Choroid plexus epithelial cell (primary cell): ENCODE measurements around the gene SHROOM2.

ENCODE experiments used
- DNase-seq: peaks from one replicate; pipeline ENCODE4 v3.0.0-alpha.2; 2010; ENCODE audit warnings: low read depth
- H3K4me3 ChIP-seq: 2 replicates; pipeline ENCODE4 v1.5.1; 2011; ENCODE audit warnings: low read depth, mild to moderate bottlenecking, control low read depth, low read length, moderate library complexity
- TF ChIP-seq, protein P1 (sequence below): conservative IDR thresholded peaks from 2 replicates; pipeline ENCODE4 v1.5.1; 2011; ENCODE audit warnings: low read depth, mild to moderate bottlenecking, control low read depth, inconsistent platforms, low read length, moderate library complexity

SHROOM2 gene

GRCh38 chrX:9884031-9884779 lies 98.0 kb downstream of the SHROOM2 start:
- no peak overlapping the region for H3K4me3 ChIP-seq
- DNase-seq, result peak; percentile 64
- TF ChIP-seq, protein P1, sequence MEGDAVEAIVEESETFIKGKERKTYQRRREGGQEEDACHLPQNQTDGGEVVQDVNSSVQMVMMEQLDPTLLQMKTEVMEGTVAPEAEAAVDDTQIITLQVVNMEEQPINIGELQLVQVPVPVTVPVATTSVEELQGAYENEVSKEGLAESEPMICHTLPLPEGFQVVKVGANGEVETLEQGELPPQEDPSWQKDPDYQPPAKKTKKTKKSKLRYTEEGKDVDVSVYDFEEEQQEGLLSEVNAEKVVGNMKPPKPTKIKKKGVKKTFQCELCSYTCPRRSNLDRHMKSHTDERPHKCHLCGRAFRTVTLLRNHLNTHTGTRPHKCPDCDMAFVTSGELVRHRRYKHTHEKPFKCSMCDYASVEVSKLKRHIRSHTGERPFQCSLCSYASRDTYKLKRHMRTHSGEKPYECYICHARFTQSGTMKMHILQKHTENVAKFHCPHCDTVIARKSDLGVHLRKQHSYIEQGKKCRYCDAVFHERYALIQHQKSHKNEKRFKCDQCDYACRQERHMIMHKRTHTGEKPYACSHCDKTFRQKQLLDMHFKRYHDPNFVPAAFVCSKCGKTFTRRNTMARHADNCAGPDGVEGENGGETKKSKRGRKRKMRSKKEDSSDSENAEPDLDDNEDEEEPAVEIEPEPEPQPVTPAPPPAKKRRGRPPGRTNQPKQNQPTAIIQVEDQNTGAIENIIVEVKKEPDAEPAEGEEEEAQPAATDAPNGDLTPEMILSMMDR, result no peak

DNA sequence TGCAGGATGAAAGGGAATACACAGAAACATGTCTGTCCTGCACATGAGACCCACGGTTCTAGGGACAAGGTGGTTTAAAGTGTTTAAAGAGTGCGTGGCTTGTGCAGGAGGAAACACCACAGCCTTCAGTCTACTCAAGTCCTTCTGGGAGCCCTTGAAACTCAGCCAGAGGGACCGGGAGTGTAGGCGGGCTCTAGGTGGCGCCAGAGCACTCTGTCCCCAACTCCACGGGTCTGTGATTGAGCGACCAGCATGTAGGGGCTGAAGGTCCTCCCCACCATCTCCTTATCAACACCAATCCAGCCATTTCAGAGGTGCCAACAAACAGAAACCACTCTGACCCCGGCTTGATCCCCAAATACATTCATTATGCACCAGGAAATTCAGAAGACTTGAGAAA lies 98.9 kb downstream of the SHROOM2 start:
- TF ChIP-seq, protein P1, result peak; percentile 78
- H3K4me3 ChIP-seq, result no peak overlapping the region
- peak; percentile 80 for DNase-seq

GRCh38 chrX:9887659-9888297 lies 101.5 kb downstream of the SHROOM2 start:
- DNase-seq, result no peak
- TF ChIP-seq, protein P1, result no peak
- H3K4me3 ChIP-seq, result no peak overlapping the region

DNA sequence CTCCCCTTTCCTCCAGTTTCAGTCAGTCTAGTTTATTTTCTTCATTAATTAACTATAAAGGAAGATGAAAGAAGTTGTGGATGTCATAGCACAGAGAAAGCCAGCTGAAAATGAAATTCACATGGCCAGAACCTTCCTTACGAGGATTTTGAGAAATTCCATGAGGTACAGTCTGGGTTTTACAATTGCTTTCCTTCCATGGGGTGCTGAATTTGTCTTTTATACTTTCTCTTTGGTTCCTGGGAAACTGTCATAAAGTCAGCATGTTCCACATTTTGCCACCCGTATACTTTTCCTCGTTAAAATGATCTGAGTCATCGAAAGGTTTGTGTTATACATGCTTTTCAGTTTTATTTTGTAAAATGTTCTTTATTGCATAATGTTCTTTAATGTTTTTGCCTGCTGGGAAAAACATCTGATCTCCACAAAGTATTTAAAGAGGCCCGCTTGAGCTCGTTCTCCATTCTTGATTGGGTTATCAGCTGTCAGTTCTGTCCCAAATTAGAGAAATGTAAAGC lies 102.8 kb downstream of the SHROOM2 start:
- TF ChIP-seq, protein P1, result no peak
- DNase-seq, result no peak
- no peak overlapping the region for H3K4me3 ChIP-seq

DNA sequence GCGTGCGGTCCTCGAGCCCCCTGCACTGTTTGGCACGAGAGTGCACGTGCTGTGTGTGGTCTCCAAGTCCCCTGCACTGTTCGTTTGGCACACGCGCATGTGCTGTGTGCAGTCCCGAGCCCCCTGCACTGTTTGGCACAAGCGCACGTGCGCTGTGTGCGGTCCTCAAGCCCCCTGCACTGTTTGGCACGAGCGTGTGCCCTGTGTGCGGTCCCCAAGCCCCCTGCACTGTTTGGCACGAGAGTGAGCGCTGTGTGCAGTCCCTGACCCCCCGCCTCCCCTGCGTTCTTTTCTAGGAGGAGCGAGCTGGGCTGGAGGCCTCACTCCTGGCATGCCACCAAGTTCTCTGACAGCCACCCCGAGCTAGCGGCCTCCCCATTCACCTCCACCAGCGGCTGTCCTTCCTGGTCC lies 104.5 kb downstream of the SHROOM2 start:
- no peak for DNase-seq
- H3K4me3 ChIP-seq, result no peak overlapping the region
- TF ChIP-seq, protein P1, result no peak

DNA sequence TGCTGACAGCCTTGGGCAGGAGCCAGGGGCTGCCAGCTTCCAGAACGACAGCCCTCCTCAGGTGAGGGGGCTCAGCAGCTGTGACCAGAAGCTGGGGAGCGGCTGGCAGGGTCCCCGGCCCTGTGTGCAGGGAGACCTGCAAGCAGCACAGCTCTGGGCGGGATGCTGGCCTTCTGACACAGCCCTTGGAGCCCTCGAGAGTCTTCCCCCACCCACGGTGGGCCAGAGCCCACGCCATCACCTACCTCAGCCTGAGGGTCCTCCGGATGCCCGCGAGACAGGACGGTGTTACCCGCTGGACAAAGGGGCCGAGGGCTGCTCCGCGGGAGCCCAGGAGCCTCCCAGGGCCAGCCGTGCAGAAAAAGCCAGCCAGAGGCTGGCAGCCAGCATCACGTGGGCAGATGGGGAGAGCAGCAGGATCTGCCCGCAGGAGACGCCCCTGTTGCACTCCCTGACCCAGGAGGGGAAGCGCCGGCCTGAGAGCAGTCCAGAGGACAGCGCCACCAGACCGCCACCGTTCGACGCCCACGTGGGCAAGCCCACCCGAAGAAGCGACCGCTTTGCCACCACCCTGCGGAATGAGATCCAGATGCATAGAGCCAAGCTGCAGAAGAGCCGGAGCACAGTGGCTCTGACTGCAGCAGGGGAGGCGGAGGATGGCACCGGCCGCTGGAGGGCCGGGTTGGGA lies 109.1 kb downstream of the SHROOM2 start:
- H3K4me3 ChIP-seq, result no peak overlapping the region
- no peak for DNase-seq
- TF ChIP-seq, protein P1, result no peak
